HUES64 (cell line): ENCODE measurements around the gene RAB17.
"Not testable (repeated sequence)": the region's sequence is repeated elsewhere in the genome, so short reads cannot be mapped to it uniquely, and the experiment has no call there.

ENCODE experiments used
- H3K27ac ChIP-seq: 2 replicates; pipeline ENCODE4 v1.7.0; 2013; ENCODE audit warnings: low read depth, low read length, inconsistent platforms
- H3K27me3 ChIP-seq: 2 replicates; pipeline ENCODE4 v1.6.1; 2013; ENCODE audit warnings: mild to moderate bottlenecking, low read length; ENCODE audit not compliant: insufficient read depth
- H3K36me3 ChIP-seq: 2 replicates; pipeline ENCODE4 v1.6.1; 2013; ENCODE audit warnings: mild to moderate bottlenecking, low read length; ENCODE audit not compliant: insufficient read depth
- H3K4me1 ChIP-seq: 2 replicates; pipeline ENCODE4 v1.6.1; 2013; ENCODE audit warnings: mild to moderate bottlenecking, low read length, moderate library complexity; ENCODE audit not compliant: insufficient read depth
- H3K4me3 ChIP-seq: 2 replicates; pipeline ENCODE4 v1.5.1; 2013; ENCODE audit warnings: mild to moderate bottlenecking, low read length, moderate library complexity
- H3K9ac ChIP-seq: 2 replicates; pipeline ENCODE4 v1.6.1; 2013; ENCODE audit warnings: mild to moderate bottlenecking, low read depth, low read length
- H3K9me3 ChIP-seq: 2 replicates; pipeline ENCODE4 v1.6.1; 2013; ENCODE audit warnings: low read depth, low read length; ENCODE audit not compliant: insufficient read depth
- WGBS: fragments of 150-250, 120-280 bp; methylation state at CpG from one replicate; pipeline ENCODE4 v1.1.7; 2013; ENCODE audit warnings: missing lambda C conversion rate; 5-methylcytosine and 5-hydroxymethylcytosine counted together

RAB17 gene

GRCh38 chr2:237597196-237598145 is 6.9 kb upstream of the RAB17 start:
- Histone ChIP-seq H3K27me3 (0 out of 2 replicates have a peak, but pooled peaks cover 3% of the 10 kb centered on the region), H3K4me3 (no peak overlapping the region), H3K27ac (no peak overlapping the region), H3K36me3 (no peaks in the 10 kb centered on the region), H3K9me3 (no peaks in the 10 kb centered on the region), H3K4me1 (peaks cover 38% of the 10 kb centered on the region), H3K9ac (no peak overlapping the region)
- WGBS: 88% methylated on average over 27 of the region's 29 CpGs

- Histone ChIP-seq H3K4me1 (peaks cover 31% of the 10 kb centered on the region), H3K4me3 (no peak overlapping the region), H3K9me3 (no peaks in the 10 kb centered on the region), H3K27me3 (0 out of 2 replicates have a peak, but pooled peaks cover 3% of the 10 kb centered on the region), H3K36me3 (no peaks in the 10 kb centered on the region), H3K27ac (no peak overlapping the region), H3K9ac (no peak overlapping the region)
- WGBS: 84% methylated on average over 13 of the region's 13 CpGs
Measured at GRCh38 chr2:237596520-237597195, 6.1 kb upstream of the RAB17 start.

GRCh38 chr2:237595829-237596519 is 5.4 kb upstream of the RAB17 start:
- peaks cover 30% of the 10 kb centered on the region for H3K4me1 ChIP-seq
- H3K4me3 ChIP-seq, H3K36me3 ChIP-seq, H3K9ac ChIP-seq, H3K27me3 ChIP-seq, H3K9me3 ChIP-seq, H3K27ac ChIP-seq: not testable (repeated sequence)
- 95% methylated on average over 5 of the region's 5 CpGs for WGBS

- WGBS: 20% methylated on average over 5 of the region's 5 CpGs
- H3K36me3 ChIP-seq: no peaks in the 10 kb centered on the region
- 0 out of 2 replicates have a peak, but pooled peaks cover 3% of the 10 kb centered on the region for H3K27me3 ChIP-seq
- no peaks in the 10 kb centered on the region for H3K9me3 ChIP-seq
- peak overlapping the region; percentile 14; the same call in 1 of the 2 replicates for H3K9ac ChIP-seq
- peak overlapping the region; percentile 7; the same call in 1 of the 2 replicates for H3K4me3 ChIP-seq
- peaks cover 33% of the 10 kb centered on the region for H3K4me1 ChIP-seq
- H3K27ac ChIP-seq: peak overlapping the region; percentile 63; the same call in 1 of the 2 replicates
Measured at GRCh38 chr2:237594514-237594871, 4.0 kb upstream of the RAB17 start.

- Histone ChIP-seq H3K9ac (peak overlapping the region; percentile 5; the same call in 1 of the 2 replicates), H3K36me3 (no peaks in the 10 kb centered on the region), H3K9me3 (no peaks in the 10 kb centered on the region), H3K27ac (peak overlapping the region; percentile 63; the same call in 1 of the 2 replicates), H3K4me1 (peaks cover 33% of the 10 kb centered on the region), H3K4me3 (no peak overlapping the region), H3K27me3 (0 out of 2 replicates have a peak, but pooled peaks cover 3% of the 10 kb centered on the region)
- 77% methylated on average over 17 of the region's 17 CpGs for WGBS
Measured at GRCh38 chr2:237593596-237594320, 3.2 kb upstream of the RAB17 start.

GRCh38 chr2:237593036-237593435 is 2.5 kb upstream of the RAB17 start:
- 94% methylated on average over 10 of the region's 10 CpGs for WGBS
- no peak overlapping the region for H3K4me3 ChIP-seq
- no peak overlapping the region for H3K9ac ChIP-seq

GRCh38 chr2:237592425-237592980 is 2.0 kb upstream of the RAB17 start:
- Histone ChIP-seq H3K4me3 (no peak overlapping the region), H3K9ac (no peak overlapping the region), H3K36me3 (no peaks in the 10 kb centered on the region), H3K27ac (no peak overlapping the region), H3K4me1 (peaks cover 34% of the 10 kb centered on the region), H3K9me3 (no peaks in the 10 kb centered on the region), H3K27me3 (0 out of 2 replicates have a peak, but pooled peaks cover 3% of the 10 kb centered on the region)
- 93% methylated on average over 18 of the region's 18 CpGs for WGBS

More at GRCh38 chr2:237593036-237593435, 2.5 kb upstream of the RAB17 start:
- H3K36me3 ChIP-seq: no peaks in the 10 kb centered on the region
- H3K9me3 ChIP-seq: no peaks in the 10 kb centered on the region
- 0 out of 2 replicates have a peak, but pooled peaks cover 3% of the 10 kb centered on the region for H3K27me3 ChIP-seq
- H3K27ac ChIP-seq: no peak overlapping the region
- peaks cover 33% of the 10 kb centered on the region for H3K4me1 ChIP-seq

GRCh38 chr2:237591141-237591881 is 777 bp upstream of the RAB17 start:
- H3K4me1 ChIP-seq: peaks cover 38% of the 10 kb centered on the region
- 0 out of 2 replicates have a peak, but pooled peaks cover 3% of the 10 kb centered on the region for H3K27me3 ChIP-seq
- H3K4me3 ChIP-seq: 0 out of 2 replicates have a peak overlapping the region, but pooled peaks have one; percentile 3
- 0 out of 2 replicates have a peak overlapping the region, but pooled peaks have one; percentile 5 for H3K9ac ChIP-seq
- H3K9me3 ChIP-seq: no peaks in the 10 kb centered on the region
- 83% methylated on average over 19 of the region's 19 CpGs for WGBS
- H3K36me3 ChIP-seq: no peaks in the 10 kb centered on the region
- no peak overlapping the region for H3K27ac ChIP-seq

GRCh38 chr2:237588044-237588696 is 2.4 kb downstream of the RAB17 start:
- H3K4me1 ChIP-seq: peaks cover 26% of the 10 kb centered on the region
- H3K9ac ChIP-seq: no peak overlapping the region
- no peak overlapping the region for H3K27ac ChIP-seq
- WGBS: 94% methylated on average over 8 of the region's 9 CpGs
- peak overlapping the region; percentile 50 for H3K4me3 ChIP-seq
- 0 out of 2 replicates have a peak, but pooled peaks cover 3% of the 10 kb centered on the region for H3K27me3 ChIP-seq
- no peaks in the 10 kb centered on the region for H3K9me3 ChIP-seq
- no peaks in the 10 kb centered on the region; the same call in 1 of the 2 replicates for H3K36me3 ChIP-seq
